OCI-LY7 (cell line): ENCODE results near the gene RASGRP4. TPM values are rescaled to one million over a fixed set of nuclear protein-coding genes. Genes with fewer than 3 reads are reported as not detected.

ENCODE experiments used
- BruUV-seq: library from RNA; stranded (reverse); fragments of 400-500 nt; replicated peaks from 2 replicates; lab custom pipeline; 2021; lab: Mats Ljungman, UMichigan
- CTCF ChIA-PET: fragments of 300-600 bp; sonication (Branson Sonifier 250); formaldehyde crosslinking; loops from one replicate; lab custom pipeline; 2022; ENCODE audit warnings: antibody characterized with exemption; ENCODE audit not compliant: unreplicated experiment; lab: Charles Lee
- POLR2A ChIA-PET: fragments of 300-600 bp; sonication (Branson Sonifier 250); formaldehyde crosslinking; loops from one replicate; lab custom pipeline; 2022; ENCODE audit warnings: antibody characterized with exemption; lab: Charles Lee
- DNase-seq: peaks from one replicate; pipeline ENCODE4 v3.0.0-alpha.2; 2015; ENCODE audit warnings: low spot score
- H2AFZ ChIP-seq: fragments of 200-600 bp; sonication (generic), shearing (Covaris generic); 2 replicates; pipeline ENCODE4 v1.6.1; 2014; ENCODE audit warnings: mild to moderate bottlenecking, antibody characterized with exemption, low read length, moderate library complexity
- H3K27ac ChIP-seq: fragments of 200-600 bp; sonication (generic); 2 replicates; pipeline ENCODE4 v1.5.1; 2014; ENCODE audit warnings: mixed run types, low read depth, mild to moderate bottlenecking, moderate library complexity, low read length, inconsistent platforms; ENCODE audit not compliant: poor library complexity, severe bottlenecking
- H3K36me3 ChIP-seq: fragments of 200-600 bp; sonication (generic); 2 replicates; pipeline ENCODE4 v1.6.1; 2014; ENCODE audit warnings: mild to moderate bottlenecking, antibody characterized with exemption, low read length, moderate library complexity, mixed read lengths; ENCODE audit not compliant: insufficient read depth
- H3K4me1 ChIP-seq: fragments of 200-600 bp; sonication (generic); 2 replicates; pipeline ENCODE4 v1.5.1; 2014; ENCODE audit warnings: mild to moderate bottlenecking, low read length; ENCODE audit not compliant: insufficient read depth, poor library complexity, severe bottlenecking
- H3K4me2 ChIP-seq: fragments of 200-600 bp; sonication (generic); 2 replicates; pipeline ENCODE4 v1.6.1; 2014; ENCODE audit warnings: mild to moderate bottlenecking, low read length
- H3K4me3 ChIP-seq: fragments of 200-600 bp; sonication (generic); 2 replicates; pipeline ENCODE4 v1.5.1; 2014; ENCODE audit warnings: mild to moderate bottlenecking, low read depth, low read length; ENCODE audit not compliant: poor library complexity, severe bottlenecking
- H3K79me2 ChIP-seq: fragments of 200-600 bp; sonication (generic); 2 replicates; pipeline ENCODE4 v1.6.1; 2016; ENCODE audit warnings: low read depth, mild to moderate bottlenecking, low read length, moderate library complexity, mixed read lengths; ENCODE audit not compliant: insufficient read depth
- H3K9me2 ChIP-seq: fragments of 200-600 bp; sonication (generic); 2 replicates; pipeline ENCODE4 v1.6.1; 2016; ENCODE audit warnings: mild to moderate bottlenecking, low read length, mixed read lengths; ENCODE audit not compliant: insufficient read depth
- H3K9me3 ChIP-seq: fragments of 200-600 bp; sonication (generic); 2 replicates; pipeline ENCODE4 v1.6.1; 2014; ENCODE audit warnings: mild to moderate bottlenecking, mixed run types, low read length, mixed read lengths
- H4K20me1 ChIP-seq: fragments of 200-600 bp; sonication (generic); 2 replicates; pipeline ENCODE4 v1.6.1; 2014; ENCODE audit warnings: mild to moderate bottlenecking, antibody characterized with exemption, low read length, moderate library complexity, mixed read lengths; ENCODE audit not compliant: insufficient read depth
- EZH2phosphoT487 ChIP-seq: fragments of 200-600 bp; sonication (generic); IDR thresholded peaks from 2 replicates; pipeline ENCODE4 v1.6.1; 2018; ENCODE audit warnings: low read depth, borderline replicate concordance, mild to moderate bottlenecking, mixed run types, antibody characterized with exemption, low read length, moderate library complexity, mixed read lengths
- intact Hi-C: fragments of 100-400 bp; cut with micrococcal nuclease; formaldehyde crosslinking; loops from one replicate; pipeline ENCODE4 v1.10.0; 2022; ENCODE audit not compliant: unreplicated experiment
- total RNA-seq, 2 experiments: library from RNA; depleted of rRNA in 1 of 2; stranded (reverse); fragments of >200 nt in 1 of 2; shearing (Covaris generic) in 1 of 2; gene quantifications; 2 replicates each; pipeline ENCODE4 v1.2.3, GENCODE V29; 2014 to 2022
- TF ChIP-seq, protein P1 (sequence below): fragments of 200-600 bp; sonication (generic); conservative IDR thresholded peaks from 2 replicates; pipeline ENCODE4 v1.5.1; 2014; ENCODE audit warnings: mild to moderate bottlenecking, antibody characterized with exemption, low read length, moderate library complexity, mixed read lengths

The RASGRP4 gene
- total RNA-seq, 2 experiments from 2014 or later: not detected

DNA sequence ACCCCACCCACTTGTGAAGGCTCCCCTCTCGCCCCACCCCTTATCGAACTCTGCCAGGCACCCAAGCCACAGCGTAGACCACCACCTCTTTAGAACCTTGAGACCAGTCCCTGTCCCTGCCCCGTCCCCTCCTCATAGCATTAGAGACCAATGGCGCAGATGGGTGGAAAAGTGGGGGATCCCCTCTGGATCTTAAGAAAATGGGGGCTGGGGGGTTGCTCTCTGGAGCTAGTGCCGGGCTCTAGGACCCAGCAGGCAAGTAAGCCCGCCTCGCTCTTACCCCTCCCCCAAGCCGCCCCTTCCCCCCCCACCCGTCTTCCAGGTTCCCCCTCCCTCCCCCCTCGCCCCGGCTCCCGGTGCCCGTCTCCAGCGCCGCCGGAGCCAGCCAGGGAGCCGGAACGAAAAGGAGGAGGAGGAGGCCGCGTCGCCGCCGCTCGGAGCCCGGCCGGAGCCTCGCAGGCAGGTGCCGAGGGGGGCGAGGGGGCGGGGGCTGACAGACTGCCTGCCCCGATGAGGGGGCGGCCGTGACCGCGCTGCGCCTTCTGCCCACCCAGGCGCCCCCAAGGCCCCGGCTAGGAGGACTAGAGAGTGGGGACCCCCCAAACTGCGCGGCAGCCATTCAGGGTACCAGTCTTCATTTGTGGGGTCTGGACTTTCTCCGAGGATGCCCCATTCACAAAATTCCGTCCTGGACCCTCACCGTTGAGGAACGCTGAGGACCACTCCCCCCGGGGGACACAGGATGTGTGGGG lies 37.5 kb downstream of the RASGRP4 start, which contains the start of gene SPRED3:
SPRED3 (plus strand) TSS at position 349 of the 752 bp plus-strand sequence. CDS start 1,606 bp downstream, outside the sequence.
- Histone ChIP-seq H3K9me3 (no peaks in the 10 kb centered on the region), H3K4me3 (peak within 1 kb of the TSS; percentile 62), H3K27ac (peak within 1 kb of the TSS; percentile 23), H3K4me1 (peaks cover 9% of the 10 kb centered on the region), H3K4me2 (peak within 1 kb of the TSS; percentile 66), H4K20me1 (no peaks in the 10 kb centered on the region), H3K36me3 (peaks cover 8% of the 10 kb centered on the region; the same call in 1 of the 2 replicates), H3K79me2 (no peaks in the 10 kb centered on the region), H2AFZ (no peak within 1 kb of the TSS), H3K9me2 (no peaks in the 10 kb centered on the region)
- no peak for TF ChIP-seq EZH2phosphoT487
- TF ChIP-seq, protein P1, sequence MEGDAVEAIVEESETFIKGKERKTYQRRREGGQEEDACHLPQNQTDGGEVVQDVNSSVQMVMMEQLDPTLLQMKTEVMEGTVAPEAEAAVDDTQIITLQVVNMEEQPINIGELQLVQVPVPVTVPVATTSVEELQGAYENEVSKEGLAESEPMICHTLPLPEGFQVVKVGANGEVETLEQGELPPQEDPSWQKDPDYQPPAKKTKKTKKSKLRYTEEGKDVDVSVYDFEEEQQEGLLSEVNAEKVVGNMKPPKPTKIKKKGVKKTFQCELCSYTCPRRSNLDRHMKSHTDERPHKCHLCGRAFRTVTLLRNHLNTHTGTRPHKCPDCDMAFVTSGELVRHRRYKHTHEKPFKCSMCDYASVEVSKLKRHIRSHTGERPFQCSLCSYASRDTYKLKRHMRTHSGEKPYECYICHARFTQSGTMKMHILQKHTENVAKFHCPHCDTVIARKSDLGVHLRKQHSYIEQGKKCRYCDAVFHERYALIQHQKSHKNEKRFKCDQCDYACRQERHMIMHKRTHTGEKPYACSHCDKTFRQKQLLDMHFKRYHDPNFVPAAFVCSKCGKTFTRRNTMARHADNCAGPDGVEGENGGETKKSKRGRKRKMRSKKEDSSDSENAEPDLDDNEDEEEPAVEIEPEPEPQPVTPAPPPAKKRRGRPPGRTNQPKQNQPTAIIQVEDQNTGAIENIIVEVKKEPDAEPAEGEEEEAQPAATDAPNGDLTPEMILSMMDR: no peak
- ChIA-PET CTCF (interaction anchor here (0.7 kb wide), 2 partner anchors 14 to 15 kb away, joined by 3 to 15 read pairs; partner anchors contain the start of genes FAM98C and PSMD8), POLR2A (interaction anchor here (0.6 to 2.2 kb wide), 4 partner anchors 11 to 523 kb away, joined by 4 to 11 read pairs (median 7); partner anchors contain the start of genes FAM98C and PSMD8)
- BruUV-seq: no TSS peak
- intact Hi-C loops: loop anchor here (2.0 kb wide), 1 partner anchor 14 kb away; the partner anchor contains the start of gene PSMD8
- DNase-seq: no peak

DNA sequence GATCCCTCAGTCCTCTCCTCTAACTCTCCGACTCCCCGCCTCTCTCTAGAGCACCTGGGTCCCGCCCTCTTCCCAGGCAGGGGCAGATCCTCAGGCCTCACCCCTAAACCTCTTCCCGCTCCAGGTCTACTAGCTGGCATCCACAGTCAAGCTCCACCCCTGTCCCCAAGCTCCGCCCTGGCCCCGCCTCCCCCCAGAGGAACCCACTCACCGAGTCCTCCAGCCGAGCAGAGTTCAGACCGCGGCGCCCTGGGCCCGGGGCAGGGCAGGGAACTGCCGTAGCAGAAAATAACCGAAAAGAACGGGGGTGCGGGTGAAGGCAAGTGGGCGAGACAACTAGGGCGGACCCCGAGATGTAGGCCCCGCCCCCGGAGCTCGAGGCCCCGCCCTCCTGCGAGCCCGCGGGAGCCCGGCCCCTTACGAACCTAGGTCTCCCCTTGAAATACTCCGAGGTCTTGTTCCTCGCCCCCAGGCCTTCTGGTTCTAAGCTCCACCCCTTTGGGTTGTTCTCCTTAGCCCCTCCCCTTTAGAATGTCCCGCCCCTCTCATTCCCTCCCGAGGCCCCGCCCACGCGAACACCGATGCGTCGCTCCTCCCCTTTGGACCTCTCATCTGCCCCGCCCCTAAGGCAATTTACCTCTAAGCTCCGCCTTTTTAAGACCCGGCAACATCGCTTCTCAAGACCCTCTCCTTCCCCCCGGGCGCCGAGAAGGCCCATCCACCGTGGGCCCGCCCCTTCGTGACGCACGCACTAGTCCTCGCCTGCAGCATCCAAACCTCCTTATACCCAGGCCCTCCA lies 38.3 kb downstream of the RASGRP4 start, which contains the start of gene GGN:
GGN (minus strand) TSS at position 485 of the 799 bp plus-strand sequence. CDS start 773 bp downstream, outside the sequence.
- Histone ChIP-seq H3K36me3 (peaks cover 16% of the 10 kb centered on the region; the same call in 1 of the 2 replicates), H3K27ac (peak within 1 kb of the TSS; percentile 23), H3K9me3 (no peaks in the 10 kb centered on the region), H3K9me2 (no peaks in the 10 kb centered on the region), H2AFZ (no peak within 1 kb of the TSS), H4K20me1 (no peaks in the 10 kb centered on the region), H3K79me2 (no peaks in the 10 kb centered on the region), H3K4me2 (peak within 1 kb of the TSS; percentile 66), H3K4me1 (peaks cover 9% of the 10 kb centered on the region), H3K4me3 (peak within 1 kb of the TSS; percentile 62)
- CTCF ChIA-PET: interaction anchor here (0.7 kb wide), 2 partner anchors 14 to 15 kb away, joined by 3 to 15 read pairs; partner anchors contain the start of genes FAM98C and PSMD8
- peak; percentile 92 for DNase-seq
- intact Hi-C loops: loop anchor here (2.0 kb wide), 1 partner anchor 13 kb away; the partner anchor contains the start of gene PSMD8
- POLR2A ChIA-PET: interaction anchor here (0.6 to 2.2 kb wide), 6 partner anchors 10 to 522 kb away, joined by 4 to 11 read pairs (median 5); partner anchors contain the start of genes FAM98C and PSMD8
- TF ChIP-seq EZH2phosphoT487: no peak
- TF ChIP-seq, protein P1: no peak
- BruUV-seq: no TSS peak
